GM18907 (cell line): ENCODE results near the gene TRPT1.

ENCODE experiments used
- ATAC-seq: cut with Tn5 transposase; IDR thresholded peaks from one replicate; pipeline ENCODE4 v1.9.1; 2021; ENCODE audit warnings: mild to moderate bottlenecking, moderate library complexity; ENCODE audit not compliant: unreplicated experiment

The TRPT1 gene

GRCh38 chr11:64225608-64226506 lies at the start of gene TRPT1, which contains the start of gene NUDT22:
TSS of gene TRPT1 (minus strand) at chr11:64226186. CDS start at chr11:64225860, 326 bp downstream.
TSS of gene NUDT22 (plus strand) at chr11:64226274. CDS start at chr11:64226653, 379 bp downstream.
- ATAC-seq, result peak; percentile 48

GRCh38 chr11:64275031-64275800 lies 49.2 kb upstream of the TRPT1 start:
- no peak for ATAC-seq

GRCh38 chr11:64269540-64270220 lies 43.7 kb upstream of the TRPT1 start:
- ATAC-seq, result peak; percentile 68

GRCh38 chr11:64268893-64269539 lies 43.0 kb upstream of the TRPT1 start:
- peak; percentile 10 for ATAC-seq

- no peak for ATAC-seq
These were observed 42.3 kb upstream of the TRPT1 start for GRCh38 chr11:64268025-64268892.

GRCh38 chr11:64267207-64267945 lies 41.4 kb upstream of the TRPT1 start:
- ATAC-seq, result no peak

GRCh38 chr11:64266339-64266738 lies 40.4 kb upstream of the TRPT1 start:
- ATAC-seq, result no peak

- no peak for ATAC-seq
These were observed 39.5 kb upstream of the TRPT1 start for GRCh38 chr11:64265176-64266160.

GRCh38 chr11:64264371-64264852 lies 38.4 kb upstream of the TRPT1 start:
- no peak for ATAC-seq

- no peak for ATAC-seq
These were observed 37.9 kb upstream of the TRPT1 start for GRCh38 chr11:64263947-64264317.

GRCh38 chr11:64263021-64263946 lies 37.3 kb upstream of the TRPT1 start:
- ATAC-seq, result no peak

- no peak for ATAC-seq
These were observed 36.5 kb upstream of the TRPT1 start for GRCh38 chr11:64262271-64263002.

- ATAC-seq, result no peak
These were observed 35.6 kb upstream of the TRPT1 start for GRCh38 chr11:64261556-64262080.

GRCh38 chr11:64260147-64260708 lies 34.2 kb upstream of the TRPT1 start:
- ATAC-seq, result no peak

- ATAC-seq, result no peak
These were observed 33.6 kb upstream of the TRPT1 start for GRCh38 chr11:64259533-64260067.
